Sciatic nerve (tissue), 2 donors: Measurements from ENCODE around the gene DOK4. TPM values are rescaled to one million over a fixed set of nuclear protein-coding genes. Genes with fewer than 3 reads are reported as not detected.
A peak's percentile ranks its signal among the peaks of the same experiment; 100 is the strongest.

ENCODE experiments used
- ATAC-seq: fragments of 200-7000 bp; cut with Tn5 transposase; one replicate; pipeline ENCODE4 v1.9.1; 2020; ENCODE audit warnings: mild to moderate bottlenecking, moderate library complexity
- DNase-seq: peaks from one replicate; pipeline ENCODE4 v3.0.0-alpha.2; 2020; ENCODE audit warnings: low spot score
- intact Hi-C: fragments of 100-400 bp; cut with DNase I; formaldehyde crosslinking; loops from one replicate; pipeline ENCODE4 v1.14.2; 2022
- total RNA-seq: library from RNA; stranded (reverse); fragmentation: NEBNext Ultra II Directional; extraction: Animal tissue kit (Norgen Biotek cat#: 25700); gene quantifications from one replicate; pipeline ENCODE4 v1.2.1, GENCODE V29; 2021
- donor health status: DM: no; HTN: no; CAD: no.
- donor health status: DM: no; HTN: no; CAD: no.

The DOK4 gene
- total RNA-seq = 22.6 TPM

DNA sequence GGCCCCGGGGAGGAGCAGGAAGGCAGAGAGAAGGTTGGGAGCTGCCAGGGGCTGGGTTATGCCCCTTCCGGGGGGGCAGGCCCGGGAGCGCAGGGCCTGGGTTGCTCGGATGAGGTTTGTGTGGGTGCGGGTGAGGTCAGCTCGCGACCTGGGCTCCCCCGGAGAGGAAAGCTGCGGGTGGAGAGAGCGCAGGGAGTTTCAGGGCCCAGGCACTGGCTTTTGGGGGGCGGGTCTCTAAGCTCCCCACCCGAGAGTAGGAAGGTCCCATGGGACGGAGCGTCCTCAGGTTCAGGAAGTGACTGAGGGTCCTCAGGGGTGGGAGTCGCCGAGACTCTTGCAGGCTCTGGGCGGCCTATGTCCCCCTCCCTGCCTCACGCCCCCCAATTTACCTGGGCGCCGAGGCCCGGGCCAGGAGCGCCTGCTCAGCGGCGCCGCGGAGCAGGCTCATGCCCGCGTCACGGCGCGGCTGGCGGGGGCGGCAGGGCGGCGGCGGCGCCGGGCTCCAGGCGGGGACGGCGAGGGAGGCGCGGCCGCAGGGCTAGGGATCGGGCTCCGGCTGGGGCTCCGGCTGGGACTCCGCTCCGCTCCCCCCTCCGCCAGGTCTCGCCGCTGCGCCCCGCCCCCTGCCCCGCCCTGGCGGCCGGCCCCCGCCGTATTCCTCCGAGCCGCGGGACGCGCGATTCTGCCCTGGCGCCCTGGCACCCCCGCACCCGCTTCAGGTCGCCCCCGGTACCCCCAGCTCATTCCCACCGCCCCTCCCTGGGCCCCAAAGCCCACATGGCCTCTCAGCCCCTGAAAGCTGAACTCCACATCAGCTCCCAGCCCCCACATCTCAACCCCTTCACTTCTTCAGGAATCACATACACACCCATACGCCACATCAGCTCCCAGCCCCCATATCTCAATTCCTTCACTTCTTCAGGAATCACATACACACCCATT is at the start of gene DOK4:
DOK4 (minus strand) TSS at position 578 of the 942 bp plus-strand sequence. CDS start 6,986 bp downstream, outside the sequence.
- DNase-seq = peak; percentile 91
- ATAC-seq = peak; percentile 92
- intact Hi-C loops = no loop called here

DNA sequence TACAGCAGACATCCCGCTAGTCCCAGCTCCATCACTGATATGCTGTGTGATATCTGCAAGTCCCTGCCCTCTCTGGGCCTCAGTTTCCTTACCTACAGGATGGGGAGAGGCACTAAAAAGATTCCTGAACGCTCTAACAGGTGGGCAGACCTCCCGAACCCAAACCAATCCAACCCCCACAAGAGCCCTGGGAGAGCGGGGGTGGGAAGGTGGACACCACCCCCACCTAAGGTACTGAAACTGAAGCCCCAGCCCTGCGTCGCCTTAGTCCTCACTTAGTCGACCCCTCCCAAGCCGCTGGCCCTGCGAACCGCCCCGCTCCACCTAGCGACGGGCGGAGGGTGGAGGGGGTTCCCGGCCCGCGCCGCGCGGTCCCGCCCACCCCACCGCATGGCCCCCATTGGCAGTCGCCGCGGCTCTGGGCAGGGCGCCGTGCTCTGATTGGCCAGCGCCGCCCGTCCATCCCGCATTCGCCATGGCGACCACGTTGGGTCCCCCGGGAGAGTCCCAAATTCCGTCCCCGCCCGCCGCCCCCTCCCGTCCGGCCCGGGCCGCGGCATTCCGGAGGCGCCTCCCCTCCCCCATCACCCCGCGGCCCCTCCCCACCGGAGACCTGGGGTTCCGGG is 49.5 kb upstream of the DOK4 start:
- ATAC-seq (peak; percentile 96), DNase-seq (peak; percentile 97)
- intact Hi-C loops = no loop called here

DNA sequence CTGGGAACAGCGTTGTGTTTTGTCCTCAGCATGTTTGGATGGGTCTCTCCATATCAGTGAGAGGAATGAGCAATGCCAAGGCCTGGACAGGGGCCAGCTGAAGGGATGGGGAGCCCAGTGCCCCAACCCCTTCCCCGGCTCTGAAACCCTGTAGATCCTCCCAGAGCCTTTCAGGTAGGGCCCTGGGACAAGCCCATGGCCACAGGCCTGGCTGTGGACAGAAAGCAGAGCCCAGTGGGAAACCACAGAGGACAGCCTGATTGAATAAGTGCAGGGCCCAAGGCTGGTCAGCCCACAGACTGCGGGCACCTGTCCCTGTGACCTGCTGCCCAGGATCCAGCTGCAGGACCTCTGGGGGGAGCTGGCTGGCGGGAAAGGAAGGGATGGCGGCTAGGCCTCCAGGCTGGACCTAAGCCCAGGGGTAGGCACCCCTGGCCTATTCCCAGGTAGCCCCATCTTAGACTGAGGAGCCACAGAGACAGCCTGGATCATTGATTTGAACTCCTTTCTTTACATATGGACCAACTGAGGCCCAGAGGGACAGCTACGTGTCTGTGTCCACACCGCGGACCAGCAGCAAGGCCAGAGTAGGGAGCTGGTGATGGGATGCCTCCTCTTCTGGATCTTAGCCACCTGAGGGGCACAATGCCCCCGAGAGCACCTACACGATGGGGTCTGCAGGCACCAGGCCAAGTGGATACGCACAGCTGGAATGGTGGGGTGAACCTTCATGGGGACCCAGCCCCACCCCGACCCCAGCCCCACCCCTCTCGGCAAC is 48.8 kb upstream of the DOK4 start:
- DNase-seq (peak; percentile 75), ATAC-seq (no peak)
- intact Hi-C loops = no loop called here

DNA sequence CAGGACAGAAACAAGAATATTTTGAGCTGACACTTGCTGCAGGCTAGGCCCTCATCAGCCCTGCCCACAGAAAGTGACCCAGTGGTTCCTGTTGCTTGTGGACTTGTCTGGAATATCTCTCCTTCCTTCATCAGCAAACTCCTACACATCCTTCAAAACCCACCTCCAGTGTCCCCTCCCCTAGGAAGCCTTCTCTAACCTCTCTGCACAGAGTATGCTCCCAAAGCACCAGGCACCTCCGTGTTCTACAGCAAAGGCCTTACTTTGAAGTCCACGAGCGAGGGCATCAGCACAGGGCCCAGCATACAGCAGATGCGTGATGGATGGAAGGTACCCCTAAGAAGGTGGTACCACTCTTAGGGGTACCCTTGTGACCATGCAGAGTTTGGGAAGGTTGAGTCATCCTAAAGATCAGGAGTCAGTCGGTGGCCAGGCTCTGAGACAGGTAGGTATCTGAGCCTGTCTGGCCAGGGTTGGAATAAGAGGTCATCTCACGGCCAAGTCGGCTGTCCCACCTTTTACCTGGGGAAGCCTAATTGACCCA is 48.1 kb upstream of the DOK4 start:
- DNase-seq = no peak
- intact Hi-C loops = no loop called here
- ATAC-seq = no peak

DNA sequence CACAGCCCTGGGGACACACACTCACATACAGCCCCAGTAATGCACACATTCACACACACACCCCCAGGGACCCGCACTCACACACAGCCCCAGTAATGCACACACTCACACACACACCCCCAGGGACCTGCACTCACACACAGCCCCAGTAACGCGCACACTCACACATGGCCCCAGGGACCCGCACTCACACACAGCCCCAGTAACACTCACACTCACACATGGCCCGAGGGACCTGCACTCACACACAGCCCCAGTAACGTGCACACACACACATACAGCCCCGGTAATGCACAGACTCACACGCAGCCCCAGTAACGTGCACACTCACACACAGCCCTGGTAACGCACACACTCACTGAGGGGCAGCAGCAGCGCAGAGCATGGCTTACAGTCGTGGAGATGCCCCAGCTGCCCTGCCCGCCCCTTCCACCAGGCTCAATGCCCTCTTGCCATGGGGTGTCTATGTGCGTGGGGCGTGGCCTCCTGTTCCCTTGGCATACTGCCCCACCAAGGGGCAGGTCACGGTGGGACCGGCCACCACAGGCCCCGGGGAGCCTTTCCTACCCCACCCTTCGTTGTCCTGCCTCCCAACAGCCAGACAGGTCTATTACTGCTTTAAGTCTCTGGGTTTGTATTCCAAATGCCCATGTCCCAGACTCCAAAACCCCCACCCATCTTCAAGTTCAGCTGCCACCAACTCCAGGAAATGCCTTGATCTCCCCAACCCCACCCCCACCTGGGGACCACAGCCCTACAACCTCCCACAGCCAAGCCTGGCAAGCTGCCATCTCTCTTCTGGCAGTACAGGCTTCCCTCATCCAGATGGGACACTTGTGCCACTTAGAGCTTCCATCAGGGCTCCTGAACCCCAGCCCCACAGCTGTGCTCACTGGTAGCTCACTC is 47.4 kb upstream of the DOK4 start:
- intact Hi-C loops = no loop called here
- DNase-seq (peak; percentile 79), ATAC-seq (no peak)

DNA sequence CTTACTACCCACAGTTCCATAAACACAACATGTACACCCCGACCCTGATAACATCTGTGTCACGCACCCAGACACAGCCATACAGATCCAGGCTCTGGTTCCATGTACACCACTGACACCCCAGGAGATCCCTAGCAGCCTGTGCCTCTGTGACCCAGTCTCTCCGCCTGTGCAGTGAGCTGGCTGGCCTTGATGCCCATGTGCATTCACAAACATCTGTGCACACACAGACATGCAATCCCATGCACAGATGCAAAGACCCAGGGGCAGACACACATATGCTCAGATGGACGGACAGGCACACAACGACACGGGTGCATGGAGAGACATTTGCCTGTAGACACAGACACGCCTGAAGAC is 46.0 kb upstream of the DOK4 start:
- DNase-seq (peak; percentile 47), ATAC-seq (no peak)
- intact Hi-C loops = no loop called here

DNA sequence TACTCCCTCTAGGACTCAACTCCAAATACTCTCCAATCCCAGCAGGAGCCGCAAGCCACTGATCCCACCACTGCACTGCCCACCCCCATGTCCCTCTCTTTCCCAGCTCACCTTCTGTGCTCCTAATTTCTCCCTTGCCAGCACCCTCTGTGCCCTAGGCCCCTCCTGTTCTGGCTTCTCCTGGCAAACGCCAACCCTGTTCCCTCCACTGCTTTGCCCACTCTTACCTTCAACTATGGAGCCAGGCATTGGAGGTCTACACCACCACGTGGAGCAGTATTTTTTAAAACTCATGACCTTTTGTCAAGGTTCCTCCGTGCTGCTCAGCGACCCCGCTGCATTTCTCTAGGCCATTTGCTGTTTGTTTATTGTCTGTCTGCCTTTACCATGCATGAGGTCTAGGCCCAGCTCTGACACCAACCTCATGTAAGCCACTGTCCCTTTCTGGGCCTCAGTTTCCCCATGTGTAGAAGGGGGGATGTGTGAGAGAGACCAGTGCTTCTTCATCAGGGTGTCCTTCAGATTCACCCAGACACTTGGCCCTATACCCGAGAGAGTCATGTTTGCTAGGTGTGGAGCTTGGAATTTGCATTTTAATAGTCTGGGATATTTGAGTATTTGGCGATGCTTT is 45.5 kb upstream of the DOK4 start:
- ATAC-seq = no peak
- intact Hi-C loops = no loop called here
- peak; percentile 27 for DNase-seq

DNA sequence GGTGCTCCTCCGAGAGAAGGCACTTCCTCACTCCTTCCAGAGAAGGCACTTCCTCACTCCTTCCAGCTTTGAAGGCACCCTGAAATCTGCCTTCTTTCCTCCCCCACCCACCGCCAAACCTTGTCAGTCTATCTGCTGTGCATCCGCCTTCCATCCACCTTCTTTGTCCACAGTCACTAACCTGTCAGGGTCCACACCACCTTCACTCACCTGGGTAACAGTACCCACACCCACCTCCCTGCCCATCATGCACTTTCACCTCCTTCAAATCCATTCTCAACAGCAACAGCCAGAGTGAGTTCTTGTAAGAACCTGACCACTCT is 44.9 kb upstream of the DOK4 start:
- intact Hi-C loops = no loop called here
- peak; percentile 32 for DNase-seq
- ATAC-seq = no peak

DNA sequence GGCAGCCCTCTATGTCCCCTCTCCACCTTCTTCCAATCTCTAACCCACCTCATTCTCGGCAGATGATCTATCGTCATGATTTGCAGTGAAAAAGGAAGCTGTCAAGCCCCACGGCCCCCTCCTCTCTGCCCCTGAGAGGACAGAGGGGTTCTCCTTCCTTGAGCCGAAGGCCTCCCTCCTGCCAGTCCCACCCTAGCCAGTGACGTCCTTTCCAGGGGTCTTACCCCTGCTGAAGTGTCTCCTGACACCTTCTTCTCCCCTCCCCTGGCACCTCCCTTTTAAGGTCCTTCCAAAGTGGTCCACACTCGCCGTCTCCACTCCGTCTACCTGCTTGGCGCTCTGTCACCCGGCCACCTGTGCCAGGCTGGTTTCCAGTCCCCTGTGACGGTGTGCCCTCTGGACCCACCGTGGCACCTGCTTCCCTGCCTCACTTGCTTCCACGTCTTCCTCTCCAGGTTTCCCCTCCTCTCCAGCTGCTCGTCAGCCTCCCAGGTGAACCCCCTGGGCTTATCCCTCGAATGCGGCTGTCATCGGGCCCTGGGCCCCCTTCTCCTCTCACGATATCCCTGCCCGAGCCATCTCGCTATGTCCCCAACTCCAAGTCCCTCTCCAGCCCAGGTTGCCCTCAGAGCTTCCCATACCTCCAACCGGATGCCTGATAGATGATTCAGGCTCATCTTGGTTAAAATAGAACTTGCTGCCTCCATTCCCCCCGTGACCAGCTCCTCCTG is 44.4 kb upstream of the DOK4 start:
- ATAC-seq = no peak
- peak; percentile 53 for DNase-seq
- intact Hi-C loops = no loop called here

DNA sequence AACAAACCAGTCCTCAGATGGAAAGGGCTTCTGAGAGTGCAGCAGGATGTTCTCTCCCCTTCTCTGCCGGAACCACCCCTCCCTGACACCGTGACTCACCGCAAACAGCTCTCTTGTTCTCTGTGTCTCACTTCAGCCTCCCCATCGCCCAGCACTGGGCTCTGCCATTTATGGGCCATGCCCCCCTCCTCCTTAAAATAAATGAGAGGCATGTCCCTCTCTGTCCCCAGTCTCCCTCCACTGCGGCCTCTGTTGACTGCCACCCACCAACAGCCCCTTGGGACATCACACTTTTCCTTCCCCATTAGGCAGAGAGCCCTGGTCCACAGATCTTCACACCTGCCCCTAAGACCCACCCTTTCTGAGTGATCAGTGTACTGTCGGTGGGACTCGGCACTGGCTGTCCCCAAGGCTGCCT is 43.8 kb upstream of the DOK4 start:
- DNase-seq (peak; percentile 63), ATAC-seq (peak; percentile 54)
- intact Hi-C loops = no loop called here

DNA sequence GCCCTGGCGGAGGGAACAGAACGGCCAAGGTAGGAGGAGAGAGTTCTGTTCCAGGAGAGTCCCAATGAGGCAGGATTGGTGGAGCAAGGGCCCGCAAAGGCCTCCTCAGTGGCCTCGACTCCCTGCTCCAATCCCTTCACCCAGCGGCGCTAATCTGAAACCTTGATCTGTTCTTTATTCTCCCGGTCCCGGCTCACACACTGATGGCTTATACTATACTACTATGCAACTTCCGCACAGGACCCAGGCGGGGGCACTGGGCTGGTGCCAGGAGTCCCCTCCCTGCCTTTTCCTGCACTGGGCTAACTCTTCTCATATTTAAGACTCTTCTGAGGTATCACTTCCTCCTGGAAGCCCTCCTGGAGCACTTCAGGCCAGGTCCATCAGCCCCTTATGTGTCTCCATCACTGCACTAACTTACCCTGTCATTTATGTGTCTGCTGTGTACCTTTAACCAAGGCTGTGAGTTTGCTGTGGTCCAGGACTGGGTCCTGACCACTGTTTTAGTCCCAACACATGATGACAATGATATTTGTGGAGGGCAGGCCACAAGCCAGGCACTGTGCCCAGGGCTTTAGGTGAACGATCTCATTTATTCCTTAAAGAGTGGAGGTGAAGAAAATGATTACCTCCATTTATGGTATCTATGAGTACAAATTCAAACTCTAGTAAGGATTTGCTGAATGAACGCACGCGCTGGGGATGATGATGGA is 43.3 kb upstream of the DOK4 start:
- ATAC-seq (no peak), DNase-seq (peak; percentile 43)
- intact Hi-C loops = no loop called here

DNA sequence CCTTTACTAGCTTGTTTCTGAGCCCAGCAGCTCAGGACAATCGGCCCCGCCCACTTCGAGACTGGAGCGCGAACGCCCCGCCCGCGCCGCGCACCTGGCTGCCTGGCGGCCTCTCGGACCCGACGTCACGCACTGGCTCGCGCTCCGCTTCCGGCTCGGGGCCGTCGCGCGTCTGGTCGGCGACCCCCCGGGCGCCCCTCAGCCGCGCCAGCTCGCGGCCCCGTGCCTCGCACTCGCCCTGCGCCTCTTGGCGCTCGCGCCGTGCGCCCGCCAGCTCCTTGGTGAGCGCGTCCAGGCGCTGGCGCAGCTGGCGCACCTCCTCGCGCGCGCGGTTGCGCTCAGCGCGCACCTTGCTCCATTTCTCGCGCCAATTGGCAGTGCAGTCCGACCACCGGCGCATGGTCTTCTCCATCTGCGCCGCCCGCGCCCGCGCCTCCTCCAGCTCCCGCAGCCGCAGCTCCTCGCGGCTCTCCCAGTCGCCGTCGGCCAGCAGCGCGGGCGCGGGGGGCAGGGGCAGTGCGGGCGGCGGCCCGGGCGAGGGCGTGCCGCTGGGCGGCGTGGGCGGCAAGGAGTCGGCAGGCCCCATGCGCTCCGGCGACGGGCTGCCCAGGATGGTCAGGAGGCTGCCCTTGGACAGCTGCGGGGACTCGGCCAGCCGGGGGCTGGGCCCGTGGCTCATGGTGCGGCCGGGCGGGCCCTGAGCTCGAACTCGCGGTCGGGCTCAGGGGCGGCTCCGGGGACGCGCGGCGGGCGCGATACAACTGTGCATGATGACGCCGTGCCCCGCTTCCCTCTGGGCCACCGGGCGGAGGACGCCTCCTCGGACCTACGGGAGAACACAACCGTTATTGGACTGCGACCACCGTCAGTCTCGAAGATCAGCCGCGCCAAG is 42.5 kb upstream of the DOK4 start:
- intact Hi-C loops = no loop called here
- ATAC-seq = no peak
- peak; percentile 57 for DNase-seq

DNA sequence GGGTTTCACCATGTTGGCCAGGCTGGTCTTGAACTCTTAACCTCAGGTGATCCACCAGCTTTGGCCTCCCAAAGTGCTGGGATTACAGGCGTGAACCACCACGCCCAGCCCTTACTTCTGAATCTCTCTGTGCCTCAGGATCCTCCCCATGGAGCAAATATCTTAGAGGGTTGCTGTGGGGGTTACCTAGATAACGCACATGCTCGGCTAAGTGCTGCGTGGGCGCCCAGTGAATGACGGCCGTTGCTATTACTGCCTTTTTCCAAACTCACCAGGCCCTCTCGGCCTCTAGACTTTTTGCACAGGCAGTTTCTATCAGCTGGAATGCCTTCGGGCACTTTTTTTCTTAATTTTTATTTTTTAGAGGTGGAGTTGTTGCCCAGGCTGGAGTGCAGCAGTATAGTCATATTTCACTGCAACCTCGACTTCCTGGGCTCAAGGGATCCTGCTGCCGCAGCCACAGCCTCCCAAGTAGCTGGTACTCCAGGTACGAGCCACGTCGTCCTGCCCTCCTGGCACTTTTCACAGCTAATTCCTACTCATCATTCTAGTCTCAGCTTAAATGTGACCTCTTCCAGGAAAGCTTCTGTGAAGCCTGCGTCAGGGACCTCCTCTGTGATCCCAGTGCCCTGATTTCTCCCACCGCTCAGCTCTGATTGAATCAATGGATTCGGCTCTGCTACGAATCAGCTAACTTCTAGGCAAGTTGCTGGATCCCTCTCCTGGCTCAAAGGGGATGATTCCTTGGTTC is 41.5 kb upstream of the DOK4 start:
- no peak for ATAC-seq
- DNase-seq = no peak
- intact Hi-C loops = no loop called here

DNA sequence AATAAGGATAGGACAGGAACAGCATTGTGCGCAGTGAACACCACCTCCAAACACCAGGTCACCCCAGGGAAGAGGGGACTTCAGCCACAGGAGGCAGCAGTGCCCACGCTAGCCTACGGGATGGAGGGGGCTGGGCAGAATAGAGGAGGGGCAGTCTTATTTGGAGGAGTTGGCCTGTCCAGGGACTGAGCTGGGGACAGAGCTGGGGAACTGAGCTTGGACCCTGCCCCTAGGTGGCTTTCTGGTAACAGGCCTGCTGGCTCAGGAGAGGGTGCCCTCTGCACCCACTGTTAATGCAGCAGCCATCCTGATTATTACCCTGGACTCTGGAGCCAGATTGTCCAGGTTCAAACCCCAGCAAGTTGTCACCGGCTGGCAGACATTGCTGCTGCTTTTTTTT is 40.7 kb upstream of the DOK4 start:
- intact Hi-C loops = no loop called here
- no peak for ATAC-seq
- DNase-seq = no peak

DNA sequence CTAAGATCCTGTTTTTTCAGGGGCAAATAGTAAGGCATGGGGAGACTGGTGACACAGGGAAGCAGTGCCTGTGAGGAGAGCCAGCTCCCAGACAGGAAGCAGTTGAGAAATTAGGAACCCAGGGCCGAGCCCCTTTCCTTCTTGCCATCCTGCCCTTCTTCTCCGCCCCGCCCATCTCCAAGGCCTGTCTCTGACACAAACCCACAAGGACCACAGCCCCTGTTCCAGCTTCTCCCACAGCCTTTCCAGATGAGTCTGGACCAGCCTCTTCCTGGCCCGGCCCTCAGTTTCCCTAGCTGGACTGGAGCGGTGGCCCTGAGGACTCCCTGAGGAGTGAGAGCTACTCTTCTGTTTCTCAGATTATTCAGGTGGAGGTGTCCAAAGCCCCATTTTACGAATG is 40.2 kb upstream of the DOK4 start:
- no peak for ATAC-seq
- intact Hi-C loops = no loop called here
- DNase-seq = no peak
